Stomach (tissue), 9 donors: ENCODE results near the gene ZNF525. TPM values are rescaled to one million over a fixed set of nuclear protein-coding genes. Genes with fewer than 3 reads are reported as not detected.

ENCODE experiments used
- DNase-seq, 2 donors: peaks; one replicate each; pipeline versions ENCODE4 v3.0.0 to v3.0.0-alpha.2; 2013 to 2019
- H3K27ac ChIP-seq, 5 donors: fragments of 200-600 bp in 4 of 5; sonication (generic) in 4 of 5; one replicate each; pipeline ENCODE4 v1.5.1; 2013 to 2019; ENCODE audit warnings: mild to moderate bottlenecking in 1 of 5, moderate library complexity in 1 of 5
- H3K27me3 ChIP-seq, 3 donors: fragments of 200-600 bp; sonication (generic); one replicate each; pipeline ENCODE4 v1.5.1; 2017 to 2019; ENCODE audit warnings: mixed run types in 1 of 3
- H3K36me3 ChIP-seq, 4 donors: fragments of 200-600 bp; sonication (generic); 1 replicate in 3 of 4; 2 replicates in 1 of 4; pipeline ENCODE4 v1.5.1; 2016 to 2019
- H3K4me1 ChIP-seq, 4 donors: fragments of 200-600 bp; sonication (generic); one replicate each; pipeline ENCODE4 v1.5.1; 2016 to 2019
- H3K4me3 ChIP-seq, 4 donors: fragments of 200-600 bp; sonication (generic) in 3 of 4; one replicate each; pipeline ENCODE4 v1.5.1; 2016 to 2019; ENCODE audit warnings: mild to moderate bottlenecking in 1 of 4
- H3K9me3 ChIP-seq, 4 donors: fragments of 200-600 bp; sonication (generic); one replicate each; pipeline ENCODE4 v1.5.1; 2016 to 2019
- EP300 ChIP-seq: sonication (generic); formaldehyde crosslinking; IDR thresholded peaks from one replicate; pipeline ENCODE4 v1.6.1; 2017; ENCODE audit warnings: antibody characterized with exemption
- POLR2A ChIP-seq, 4 donors: fragments of 450-650 bp; IDR thresholded peaks; one replicate each; pipeline ENCODE4 v1.6.1; 2016; ENCODE audit warnings: antibody characterized with exemption in 4 of 4, control low read depth in 2 of 4, mild to moderate bottlenecking in 1 of 4, moderate library complexity in 1 of 4
- POLR2AphosphoS5 ChIP-seq, 3 donors: sonication (generic); formaldehyde crosslinking; IDR thresholded peaks; one replicate each; pipeline ENCODE4 v1.6.1; 2016; ENCODE audit warnings: antibody characterized with exemption in 3 of 3
- WGBS, 5 donors: extraction: QIAGEN DNeasy Blood & Tissue Kit in 3 of 5; methylation state at CpG; one replicate each; pipeline versions ENCODE4 v1.1.5 to v1.1.7; 2013 to 2018; 5-methylcytosine and 5-hydroxymethylcytosine counted together
- intact Hi-C: fragments of 100-400 bp; cut with DNase I; formaldehyde crosslinking; loops from one replicate; pipeline ENCODE4 v1.15.1; 2023; ENCODE audit warnings: low total_unique reads
- polyA plus RNA-seq, 3 donors: library from polyadenylated mRNA; stranded (reverse); fragments of 200-250 nt; gene quantifications; one replicate each; pipeline ENCODE4 v1.2.3, GENCODE V29; 2013
- total RNA-seq, 5 donors: library from RNA; depleted of rRNA; stranded (reverse); fragments of >200 nt; gene quantifications; one replicate each; pipeline versions ENCODE4 v1.1.0 to v1.2.3, GENCODE V29; 2014 to 2016
- TF ChIP-seq, protein P1 (sequence below), 7 experiments: fragments of 450-650 bp in 4 of 7; fragments of 200-600 bp in 3 of 7; sonication (generic) in 3 of 7; IDR thresholded peaks; one replicate each; pipeline ENCODE4 v1.5.1; 2016 to 2019; ENCODE audit warnings: antibody characterized with exemption in 7 of 7, control low read depth in 2 of 7, mild to moderate bottlenecking in 1 of 7
- donor health status: healthy with polysubstance abuse.
- donor health status: Bipolar disorder and iron deficiency.
- donor health status: healthy.

ZNF525 gene
- total and polyA plus RNA-seq, 8 donors = 2.9 to 33.3 (median 5.3) TPM

DNA sequence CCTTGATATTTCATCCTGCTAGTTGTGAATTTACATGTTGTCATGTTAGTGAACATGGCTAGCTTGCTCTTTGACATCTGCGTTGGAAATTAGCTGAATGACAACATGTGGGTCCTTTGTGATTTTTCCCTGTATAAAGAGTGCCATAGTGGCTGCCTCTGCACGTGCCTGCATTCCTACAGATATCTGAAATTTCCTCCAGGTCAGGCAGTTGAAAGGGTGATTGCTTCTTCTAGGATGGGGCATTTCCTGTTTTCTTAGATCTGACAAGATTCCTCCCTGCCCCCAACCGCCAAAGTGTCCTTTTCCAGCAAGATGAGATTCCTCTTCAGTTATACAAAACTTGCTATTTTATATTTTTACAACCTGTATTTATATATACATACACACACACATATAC, 8.8 kb downstream of the ZNF525 start:
- Histone ChIP-seq H3K27ac (no peak overlapping the region), H3K36me3 (peaks cover 46 to 76% (median 75%) of the 10 kb centered on the region in 4 donors), H3K9me3 (peaks cover 0 to 45% (median 22%) of the 10 kb centered on the region in 4 donors), H3K4me1 (no peaks in the 10 kb centered on the region), H3K27me3 (no peaks in the 10 kb centered on the region), H3K4me3 (no peak overlapping the region)
- WGBS, 5 donors = 62 to 79% (median 72%) methylated on average over 3 of the region's 3 CpGs
- intact Hi-C loops = no loop called here
- no peak for DNase-seq
- TF ChIP-seq POLR2A (IDR thresholded peaks at IDR 0.05) (no peak), EP300 (no peak), POLR2AphosphoS5 (IDR thresholded peaks at IDR 0.05) (no peak)
- TF ChIP-seq, protein P1, sequence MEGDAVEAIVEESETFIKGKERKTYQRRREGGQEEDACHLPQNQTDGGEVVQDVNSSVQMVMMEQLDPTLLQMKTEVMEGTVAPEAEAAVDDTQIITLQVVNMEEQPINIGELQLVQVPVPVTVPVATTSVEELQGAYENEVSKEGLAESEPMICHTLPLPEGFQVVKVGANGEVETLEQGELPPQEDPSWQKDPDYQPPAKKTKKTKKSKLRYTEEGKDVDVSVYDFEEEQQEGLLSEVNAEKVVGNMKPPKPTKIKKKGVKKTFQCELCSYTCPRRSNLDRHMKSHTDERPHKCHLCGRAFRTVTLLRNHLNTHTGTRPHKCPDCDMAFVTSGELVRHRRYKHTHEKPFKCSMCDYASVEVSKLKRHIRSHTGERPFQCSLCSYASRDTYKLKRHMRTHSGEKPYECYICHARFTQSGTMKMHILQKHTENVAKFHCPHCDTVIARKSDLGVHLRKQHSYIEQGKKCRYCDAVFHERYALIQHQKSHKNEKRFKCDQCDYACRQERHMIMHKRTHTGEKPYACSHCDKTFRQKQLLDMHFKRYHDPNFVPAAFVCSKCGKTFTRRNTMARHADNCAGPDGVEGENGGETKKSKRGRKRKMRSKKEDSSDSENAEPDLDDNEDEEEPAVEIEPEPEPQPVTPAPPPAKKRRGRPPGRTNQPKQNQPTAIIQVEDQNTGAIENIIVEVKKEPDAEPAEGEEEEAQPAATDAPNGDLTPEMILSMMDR (IDR thresholded peaks at IDR 0.05) = no peak

DNA sequence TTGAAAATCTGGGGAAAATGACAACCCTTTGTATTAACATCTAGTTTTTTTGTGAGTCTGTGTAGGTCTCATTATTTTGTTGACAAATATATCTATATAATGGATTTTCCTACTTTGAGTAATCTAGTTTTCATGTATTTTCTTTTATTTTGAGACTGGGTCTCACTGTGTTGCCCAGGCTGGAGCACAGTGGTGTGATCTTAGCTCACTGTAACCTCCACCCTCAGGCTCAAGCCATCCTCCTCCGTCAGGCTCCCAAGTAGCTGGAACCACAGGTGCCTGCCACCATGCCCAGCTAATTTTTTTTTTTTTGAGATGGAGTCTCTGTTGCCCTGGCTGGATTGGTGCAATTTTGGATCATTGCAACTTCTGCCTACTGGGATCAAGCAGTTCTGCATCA, 9.2 kb downstream of the ZNF525 start:
- 94 to 100% (median 98%) methylated on average over 1 of the region's 1 CpG for WGBS, 5 donors
- Histone ChIP-seq H3K27ac (no peak overlapping the region), H3K4me3 (no peak overlapping the region), H3K9me3 (peaks cover 0 to 50% (median 27%) of the 10 kb centered on the region in 4 donors), H3K4me1 (no peaks in the 10 kb centered on the region), H3K27me3 (no peaks in the 10 kb centered on the region), H3K36me3 (peaks cover 51 to 81% (median 80%) of the 10 kb centered on the region in 4 donors)
- intact Hi-C loops = no loop called here
- TF ChIP-seq EP300 (no peak), POLR2A (IDR thresholded peaks at IDR 0.05) (no peak), POLR2AphosphoS5 (IDR thresholded peaks at IDR 0.05) (no peak)
- TF ChIP-seq, protein P1 (IDR thresholded peaks at IDR 0.05) = no peak
- no peak for DNase-seq

DNA sequence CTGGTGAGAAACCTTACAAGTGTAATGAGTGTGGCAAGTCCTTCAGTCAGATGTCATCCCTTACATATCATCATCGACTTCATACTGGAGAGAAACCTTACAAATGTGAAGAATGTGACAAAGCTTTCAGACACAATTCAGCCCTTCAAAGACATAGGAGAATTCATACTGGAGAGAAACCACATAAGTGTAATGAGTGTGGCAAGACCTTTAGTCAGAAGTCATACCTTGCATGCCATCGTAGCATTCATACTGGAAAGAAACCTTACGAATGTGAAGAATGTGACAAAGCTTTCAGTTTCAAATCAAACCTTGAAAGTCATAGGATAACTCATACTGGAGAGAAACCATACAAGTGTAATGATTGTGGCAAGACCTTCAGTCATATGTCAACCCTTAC, 15.9 kb downstream of the ZNF525 start:
- WGBS, 5 donors = 95 to 99% (median 96%) methylated on average over 3 of the region's 3 CpGs
- TF ChIP-seq, protein P1 (IDR thresholded peaks at IDR 0.05) = no peak
- TF ChIP-seq EP300 = no peak
- no peak for TF ChIP-seq POLR2A (IDR thresholded peaks at IDR 0.05)
- no peak for DNase-seq
- intact Hi-C loops = no loop called here
- H3K4me1 ChIP-seq = no peaks in the 10 kb centered on the region
- peaks cover 25 to 99% (median 74%) of the 10 kb centered on the region in 4 donors for H3K9me3 ChIP-seq
- H3K27me3 ChIP-seq = no peaks in the 10 kb centered on the region
- peaks cover 50 to 81% (median 70%) of the 10 kb centered on the region in 4 donors for H3K36me3 ChIP-seq
- H3K4me3 ChIP-seq = no peak overlapping the region
- H3K27ac ChIP-seq = no peak overlapping the region

DNA sequence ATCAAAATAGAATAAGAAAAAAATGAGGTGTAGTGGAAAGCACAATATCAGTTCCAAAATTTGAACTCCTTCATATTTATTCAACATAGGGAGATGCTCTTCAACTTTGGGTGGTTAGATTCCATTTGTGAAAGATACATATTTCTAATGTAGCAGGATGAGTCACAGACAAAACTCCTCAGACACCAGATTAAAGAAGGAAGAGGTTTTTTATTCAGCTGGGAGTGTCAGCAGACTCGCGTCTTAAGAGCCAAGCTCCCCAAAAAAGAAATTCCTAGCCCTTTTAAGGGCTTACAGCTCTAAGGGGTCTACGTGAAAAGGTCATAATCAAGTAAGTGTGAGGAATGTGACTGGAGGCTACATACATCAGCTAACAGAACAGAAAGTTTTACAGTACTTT, 22.7 kb downstream of the ZNF525 start:
- DNase-seq = no peak
- no peak overlapping the region for H3K4me3 ChIP-seq
- peaks cover 16 to 81% (median 54%) of the 10 kb centered on the region in 4 donors for H3K9me3 ChIP-seq
- H3K36me3 ChIP-seq = peaks cover 3 to 28% (median 19%) of the 10 kb centered on the region in 4 donors
- no peaks in the 10 kb centered on the region for H3K4me1 ChIP-seq
- TF ChIP-seq POLR2AphosphoS5 (IDR thresholded peaks at IDR 0.05) (no peak), EP300 (no peak), POLR2A (IDR thresholded peaks at IDR 0.05) (no peak)
- TF ChIP-seq, protein P1 (IDR thresholded peaks at IDR 0.05) = no peak
- intact Hi-C loops = no loop called here
- H3K27me3 ChIP-seq = no peaks in the 10 kb centered on the region
- 64 to 89% (median 85%) methylated on average over 3 of the region's 3 CpGs for WGBS, 5 donors
- H3K27ac ChIP-seq = no peak overlapping the region
